Bone marrow (tissue), 2 donors: ENCODE measurements around the gene COL12A1.

ENCODE experiments used
- DNase-seq, 2 donors: peaks; one replicate each; lab custom pipeline; 2025; lab: John Stamatoyannopoulos, UW

COL12A1 gene

DNA sequence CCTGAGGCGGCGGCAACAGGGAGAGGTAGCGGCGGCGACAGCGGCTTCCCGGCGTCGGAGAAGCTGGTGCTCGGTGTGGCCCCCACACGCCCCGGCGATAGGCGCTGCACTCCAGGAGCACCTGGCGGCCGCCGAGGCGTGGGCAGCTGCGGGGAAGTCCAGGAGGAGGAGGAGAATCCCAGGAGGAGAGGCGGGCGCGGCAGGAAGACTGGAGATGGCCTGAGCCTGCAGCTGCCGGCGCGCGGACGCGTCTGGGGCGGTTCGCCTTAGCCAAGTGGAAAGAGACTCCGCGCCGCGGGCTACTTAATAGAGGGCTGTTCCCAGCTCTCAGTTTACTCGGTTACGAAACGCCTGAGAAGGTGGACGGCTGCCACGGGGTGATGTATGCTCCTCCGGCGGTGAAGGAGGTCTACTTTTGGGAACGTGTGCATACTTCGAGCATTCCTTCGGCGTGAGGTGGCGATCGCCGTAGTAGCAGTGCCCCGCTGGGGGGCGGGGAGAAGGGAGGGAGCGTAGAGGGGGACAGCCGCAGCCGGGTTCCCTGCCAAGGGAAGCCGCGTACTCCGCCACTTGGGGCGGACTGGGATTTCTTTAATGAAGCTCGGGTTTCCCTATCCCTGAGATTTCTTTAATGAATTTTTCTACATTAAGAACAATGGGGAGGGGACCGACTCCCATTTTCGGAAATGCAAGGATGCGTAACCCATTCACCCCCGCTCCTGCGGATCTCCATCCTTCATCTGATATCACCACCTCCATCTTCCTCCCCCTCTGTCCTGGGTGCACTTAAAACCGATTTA, at the start of gene COL12A1:
Gene COL12A1, minus strand, starts transcription at position 278 of the 800 bp plus-strand sequence. CDS start 3,261 bp downstream, outside the sequence.
- no peak for DNase-seq

DNA sequence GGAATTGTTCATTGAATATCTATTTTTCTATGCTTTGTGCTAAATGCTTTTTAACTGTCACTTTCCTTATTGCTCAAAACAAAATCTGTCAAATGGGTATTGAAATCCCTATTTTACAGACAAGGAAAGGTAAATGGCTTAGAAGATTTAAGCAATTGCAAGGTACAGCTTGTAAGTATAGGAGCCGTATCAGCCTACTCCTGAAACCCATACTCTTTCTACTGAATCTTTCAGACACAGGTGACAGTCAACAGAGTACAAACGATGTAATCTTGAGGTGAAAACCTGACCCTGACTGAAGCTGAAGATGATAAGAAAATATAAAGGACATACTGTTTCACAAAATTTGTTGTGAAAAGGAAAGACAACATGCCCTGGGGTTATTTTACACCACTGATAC, 44.7 kb upstream of the COL12A1 start:
- no peak for DNase-seq

DNA sequence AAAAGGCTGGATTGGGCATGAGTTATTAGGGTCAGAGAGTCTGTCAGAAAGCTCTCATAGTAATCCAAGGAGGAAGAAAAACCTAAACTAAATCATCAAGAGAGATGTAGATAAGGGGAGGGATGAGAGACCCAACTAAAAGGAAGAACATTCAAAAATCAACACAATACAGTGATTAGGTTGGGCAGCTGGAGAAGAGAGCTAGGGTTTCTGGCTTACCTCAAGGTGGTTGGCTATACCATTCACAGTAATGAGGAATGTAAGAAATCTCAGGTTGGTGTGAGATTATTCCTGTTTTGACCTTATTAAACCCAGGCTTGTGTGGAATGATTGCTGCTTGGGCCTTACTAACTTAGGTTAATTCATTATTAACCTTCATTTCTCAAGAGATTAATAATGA, 44.0 kb upstream of the COL12A1 start:
- DNase-seq, result no peak

DNA sequence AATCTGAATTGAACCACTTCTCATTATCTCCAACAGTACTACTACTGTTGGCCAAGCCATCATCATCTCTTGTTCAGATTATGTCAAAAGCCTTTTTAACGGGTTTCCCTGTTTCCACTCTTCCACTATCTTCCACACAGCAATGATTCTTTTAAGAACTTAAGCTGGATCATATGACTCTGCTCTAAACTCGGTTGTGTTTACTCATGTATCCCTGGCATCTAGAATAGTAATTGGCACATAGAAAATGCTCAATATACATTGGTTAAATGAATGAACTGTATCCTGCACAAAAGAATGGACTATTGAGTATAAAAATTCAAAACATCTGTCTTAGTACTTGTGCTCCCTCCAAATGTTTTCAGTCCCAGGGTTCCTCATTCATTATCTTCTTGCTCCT, 40.5 kb upstream of the COL12A1 start:
- DNase-seq, result no peak

DNA sequence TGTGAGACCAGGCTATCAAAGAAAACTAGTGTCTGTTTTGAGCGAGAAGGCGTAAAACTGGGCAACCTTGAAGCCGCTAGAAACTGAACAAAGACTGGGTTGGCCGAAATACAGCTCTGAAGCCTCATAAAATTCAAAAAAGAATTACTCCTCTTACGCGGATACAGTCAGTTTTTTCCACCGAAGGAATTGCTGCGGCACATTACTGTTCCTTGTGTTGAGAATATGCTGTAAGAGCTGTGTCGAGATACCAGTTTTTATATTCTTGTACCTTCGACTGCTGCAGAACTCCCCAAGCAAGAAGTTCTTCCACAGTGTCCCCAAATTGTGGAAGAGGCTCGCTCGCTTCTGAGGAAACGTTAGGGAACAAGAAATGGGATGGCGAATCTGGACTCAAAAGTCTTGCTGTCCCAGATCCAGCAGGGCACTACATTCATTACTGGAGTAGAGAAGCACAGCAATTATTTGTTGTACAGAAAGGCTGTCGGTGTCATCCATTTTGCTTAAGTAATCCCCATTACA, 38.3 kb upstream of the COL12A1 start:
- DNase-seq, result no peak

DNA sequence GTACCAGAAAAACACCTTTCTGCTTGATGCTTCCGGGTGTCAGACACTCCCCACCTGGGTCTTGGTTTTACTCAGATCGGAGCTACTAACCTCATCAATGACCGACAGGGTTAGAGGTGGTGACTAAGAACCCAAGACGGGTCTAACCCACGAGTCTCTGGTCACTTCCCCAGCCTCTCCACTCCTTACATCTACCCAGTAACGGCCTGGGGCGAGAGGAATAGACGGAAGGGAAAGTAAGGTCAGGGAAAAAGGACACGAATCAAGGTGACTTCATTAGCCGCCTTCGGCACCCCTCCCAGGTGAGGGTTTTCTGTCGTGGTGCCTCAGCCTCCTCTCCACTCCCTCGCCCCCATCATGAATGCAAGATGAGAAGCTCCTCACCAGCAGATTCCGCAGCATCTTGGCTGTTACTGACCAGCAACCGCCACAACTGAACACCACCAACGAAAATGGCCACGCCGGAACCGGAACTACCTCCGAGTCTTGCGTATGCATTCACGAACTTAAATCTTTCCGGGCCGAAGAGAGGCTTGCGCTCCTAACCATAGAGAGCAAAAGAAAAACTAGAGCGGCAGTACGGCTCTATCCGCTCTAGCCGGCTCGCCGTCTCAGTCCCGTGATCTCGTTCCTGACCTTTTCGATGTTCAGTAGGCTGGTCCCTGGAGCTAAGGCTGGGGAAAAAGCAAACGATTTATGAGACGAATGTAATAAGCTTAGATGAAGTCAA, 37.6 kb upstream of the COL12A1 start, which contains the start of gene COX7A2:
Gene COX7A2, minus strand, starts transcription at position 469 of the 730 bp plus-strand sequence. Its CDS starts 67 bp downstream, at position 402.
- peak; percentile 64 to 97 for DNase-seq

DNA sequence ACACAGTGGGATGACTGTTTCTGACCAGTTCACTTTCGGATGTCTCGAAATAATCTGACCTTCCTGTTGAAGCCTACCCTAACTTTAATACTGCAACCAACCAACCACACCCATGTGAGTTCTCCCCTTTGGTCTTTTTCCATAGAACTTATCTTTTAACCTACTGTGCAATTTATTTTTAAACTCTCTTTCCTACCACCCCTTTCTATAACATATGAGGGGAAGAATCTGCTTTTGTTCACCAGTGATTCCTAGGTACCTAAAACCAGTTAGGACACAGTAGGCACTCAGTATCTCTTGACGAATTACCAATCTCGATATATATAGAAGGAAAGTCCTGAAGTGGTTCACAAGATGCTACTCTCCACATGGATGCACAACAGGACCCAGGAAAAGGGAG, 30.8 kb upstream of the COL12A1 start:
- DNase-seq, result no peak

DNA sequence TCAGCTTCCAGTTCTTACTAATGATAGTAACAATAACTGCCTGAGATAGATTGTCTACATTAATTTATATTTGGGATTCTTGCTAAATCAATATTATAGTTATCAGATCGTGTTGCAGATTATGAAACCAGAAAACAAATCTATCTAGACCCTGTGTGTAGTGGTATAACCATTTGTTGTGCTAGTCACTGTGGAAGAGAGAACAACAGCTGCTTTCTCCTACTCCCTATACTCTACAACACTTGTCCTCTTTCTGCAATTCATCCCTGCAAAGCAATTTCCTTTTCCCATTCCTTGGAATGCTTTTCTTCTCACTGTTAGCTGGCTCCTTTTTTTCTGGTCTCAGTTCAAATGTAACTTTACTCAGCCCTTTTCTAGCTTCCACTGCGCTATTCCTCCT, 29.4 kb upstream of the COL12A1 start:
- no peak for DNase-seq

DNA sequence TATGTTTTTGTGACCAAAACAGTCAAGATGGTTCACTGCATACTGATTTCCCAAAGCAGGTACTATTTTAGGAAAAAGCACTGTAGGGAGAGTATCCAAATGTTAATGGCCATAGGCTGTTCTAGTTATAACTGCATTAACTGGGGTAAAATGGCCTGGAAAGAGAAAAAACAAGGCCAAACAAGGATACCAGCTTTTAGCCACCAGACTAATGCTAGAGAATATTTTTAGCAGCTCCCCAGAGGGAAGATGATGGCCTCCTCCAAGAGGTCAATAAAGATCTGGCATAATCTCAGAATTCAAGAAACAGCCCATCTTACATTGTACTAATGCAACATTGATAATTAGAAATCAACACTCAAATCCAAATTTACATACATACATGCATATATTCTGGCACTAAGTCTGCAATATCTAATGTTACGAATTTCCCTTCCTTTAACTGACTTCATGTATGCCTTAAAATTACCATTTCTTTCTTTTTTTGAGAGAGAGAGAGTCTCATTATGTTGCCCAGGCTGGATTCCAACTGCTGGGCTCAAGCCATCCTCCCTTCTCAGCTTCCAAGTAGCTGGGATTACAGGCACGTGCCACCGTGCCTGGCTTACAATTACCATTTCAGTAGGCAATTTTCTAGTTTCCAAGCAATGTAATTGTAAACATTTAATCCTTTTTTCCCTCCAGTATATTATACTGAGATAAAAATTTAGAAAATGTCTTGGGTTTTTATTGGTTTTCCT, 28.4 kb upstream of the COL12A1 start:
- no peak for DNase-seq

DNA sequence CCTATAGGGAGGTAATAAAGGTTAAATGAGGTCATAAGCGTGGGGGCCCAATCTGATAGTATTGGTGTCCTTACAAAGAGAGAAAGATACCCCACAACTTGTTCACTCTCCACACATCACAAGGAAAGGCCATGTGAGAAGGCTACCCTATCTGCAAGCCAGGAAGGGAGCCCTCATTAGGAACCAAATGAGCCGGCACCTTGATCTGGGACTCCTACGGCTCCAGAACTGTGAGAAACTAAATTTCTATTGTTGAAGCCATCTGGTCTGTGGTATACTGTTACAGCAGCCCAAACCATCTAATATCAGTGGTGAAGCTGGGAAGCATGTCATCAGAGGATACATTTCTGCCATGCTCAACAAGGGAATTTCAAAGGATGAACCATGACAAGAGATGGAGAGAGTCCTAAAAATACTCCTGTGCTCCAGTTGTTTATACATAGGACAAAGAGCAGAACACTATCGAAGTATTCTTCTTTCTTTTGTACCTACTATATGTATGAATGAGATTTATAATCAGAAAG, 27.3 kb upstream of the COL12A1 start:
- DNase-seq, result no peak

DNA sequence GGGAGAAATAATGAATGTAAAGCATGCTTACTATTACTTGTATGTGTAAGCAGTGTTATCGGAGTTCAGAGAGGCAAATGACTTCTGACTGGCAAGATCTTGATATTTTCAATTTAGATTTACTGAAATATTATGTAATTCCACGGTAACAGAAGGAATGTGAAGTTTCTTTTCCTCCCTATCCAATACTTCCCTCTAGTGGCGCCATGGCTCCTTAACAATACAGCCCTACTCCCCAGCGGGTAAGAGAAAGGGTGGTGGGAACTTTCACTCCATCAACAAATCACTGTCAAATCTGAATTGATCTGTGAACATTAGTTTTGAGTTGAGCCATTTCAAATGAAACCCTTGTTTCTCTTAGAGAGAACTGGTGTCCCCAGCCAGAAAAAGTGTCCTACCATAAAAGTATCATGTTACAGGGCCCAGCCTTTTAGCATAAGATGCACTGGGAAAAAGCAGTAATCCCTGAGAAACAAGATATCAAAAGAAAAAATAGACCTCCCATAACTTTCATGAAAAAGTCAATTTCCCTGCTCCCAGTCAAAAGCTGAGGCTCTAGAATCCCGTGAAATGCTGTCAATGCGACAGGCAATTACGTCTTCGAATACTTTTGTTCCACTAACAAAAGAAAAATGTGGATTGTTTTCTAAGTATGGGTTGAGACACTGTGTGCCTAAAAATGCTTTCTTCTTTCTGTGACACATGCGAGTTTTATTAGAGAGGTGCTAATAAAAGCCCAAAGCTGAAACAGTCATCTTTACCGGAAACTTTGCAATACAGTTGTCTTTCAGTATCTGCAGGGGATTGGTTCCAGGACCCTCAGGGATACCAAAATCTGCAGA, 24.9 kb upstream of the COL12A1 start:
- DNase-seq, result no peak

DNA sequence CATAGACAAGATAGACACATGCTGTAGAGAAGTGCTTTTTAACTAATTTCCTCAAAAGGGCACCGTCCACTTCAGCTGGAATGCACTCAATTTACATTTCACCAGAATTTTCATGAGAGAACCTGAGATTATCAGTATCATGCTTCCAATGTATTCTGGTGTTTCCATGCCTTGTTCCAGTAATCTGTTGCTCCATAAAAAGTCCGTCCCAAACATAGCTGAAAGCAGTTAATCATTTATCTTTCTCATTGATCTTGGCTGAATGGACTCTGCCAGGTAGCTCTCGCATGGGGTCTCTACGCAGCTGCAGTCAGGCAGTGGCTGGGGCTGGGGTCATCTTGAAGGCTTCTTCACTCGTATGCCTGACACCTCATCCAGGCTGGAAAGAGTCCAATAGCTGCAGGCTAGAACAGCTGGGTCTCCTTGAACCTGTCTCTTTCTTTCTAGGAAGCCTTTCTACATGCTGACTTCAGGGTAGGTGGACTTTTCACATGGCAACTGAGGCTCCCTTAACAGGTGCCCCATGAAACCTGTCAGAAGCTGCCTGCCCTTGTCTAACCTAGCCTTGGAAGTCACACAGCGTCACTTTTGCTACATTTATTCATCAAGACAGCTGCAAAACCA, 18.6 kb upstream of the COL12A1 start:
- no peak for DNase-seq

DNA sequence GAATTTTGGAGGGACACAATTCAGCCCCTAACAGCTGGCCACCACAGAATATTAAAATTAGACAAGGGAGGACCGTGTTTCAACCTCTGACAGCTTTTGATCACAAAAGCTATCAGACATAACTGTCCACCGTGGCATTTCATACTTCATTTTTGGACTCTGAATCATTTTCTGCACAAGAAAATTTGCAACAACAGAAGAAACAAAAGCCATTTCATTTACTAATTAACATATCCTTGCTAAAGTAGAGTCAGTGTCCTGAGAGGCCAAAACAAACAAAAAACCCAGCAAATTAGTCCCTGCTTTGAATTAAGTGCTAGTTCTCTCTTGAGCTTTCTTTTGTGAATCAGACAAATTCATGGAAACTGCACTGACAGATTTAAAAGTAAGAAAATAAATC, 17.6 kb upstream of the COL12A1 start:
- DNase-seq, result no peak

DNA sequence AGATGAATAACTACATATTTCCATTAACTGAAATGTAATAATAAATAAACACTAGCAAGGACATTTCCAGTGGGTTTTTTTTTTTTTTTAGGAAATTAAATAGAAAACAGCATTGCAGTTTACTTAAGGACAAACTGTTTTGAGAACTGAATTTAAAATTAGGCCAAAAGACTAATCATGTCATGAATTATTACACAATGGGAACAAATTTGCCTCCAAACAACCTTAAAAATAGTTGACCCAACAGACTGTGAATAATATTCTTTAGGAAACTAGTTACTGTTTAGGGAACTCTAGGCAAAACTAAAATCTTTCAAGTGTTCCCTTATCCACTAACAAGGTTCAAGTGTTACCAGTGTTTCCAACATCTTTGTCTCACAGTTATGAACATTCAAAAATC, 16.4 kb upstream of the COL12A1 start:
- no peak for DNase-seq

DNA sequence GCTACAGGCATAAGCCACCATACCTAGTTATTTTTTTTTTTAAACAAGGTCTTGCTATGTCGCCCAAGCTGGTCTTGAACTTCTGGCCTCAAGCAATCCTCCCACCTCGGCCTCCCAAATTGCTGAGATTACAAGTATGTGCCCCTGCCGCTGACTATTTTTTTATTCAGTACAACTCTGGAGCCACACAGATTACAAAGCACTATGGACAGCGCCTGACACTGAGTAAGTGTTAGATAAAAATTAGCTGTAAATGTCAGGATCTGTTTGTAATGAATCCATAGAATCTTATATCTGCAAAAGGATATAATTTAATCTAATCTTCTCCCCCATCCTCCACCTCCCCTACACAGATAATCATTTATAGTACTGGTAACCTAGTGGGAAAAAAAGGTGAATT, 15.3 kb upstream of the COL12A1 start:
- no peak for DNase-seq

DNA sequence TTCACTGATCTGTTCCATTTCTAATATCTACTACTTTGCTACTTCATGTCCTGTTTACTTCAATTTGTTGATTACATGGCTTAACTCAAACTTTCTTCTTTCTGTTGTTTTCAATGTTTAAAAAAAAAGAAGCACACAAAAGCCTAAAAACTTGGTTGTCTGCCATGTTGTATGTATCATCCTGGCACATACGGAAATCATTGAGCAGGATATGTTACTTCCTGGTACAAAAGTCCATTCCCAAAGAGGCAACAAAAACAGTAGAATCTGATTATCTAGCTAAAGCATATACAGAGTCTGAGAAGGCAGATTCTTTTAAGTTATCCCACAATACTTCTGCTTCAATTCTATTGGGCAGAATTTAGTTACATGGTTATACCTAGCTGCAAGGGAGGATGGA, 14.5 kb upstream of the COL12A1 start:
- DNase-seq, result no peak

DNA sequence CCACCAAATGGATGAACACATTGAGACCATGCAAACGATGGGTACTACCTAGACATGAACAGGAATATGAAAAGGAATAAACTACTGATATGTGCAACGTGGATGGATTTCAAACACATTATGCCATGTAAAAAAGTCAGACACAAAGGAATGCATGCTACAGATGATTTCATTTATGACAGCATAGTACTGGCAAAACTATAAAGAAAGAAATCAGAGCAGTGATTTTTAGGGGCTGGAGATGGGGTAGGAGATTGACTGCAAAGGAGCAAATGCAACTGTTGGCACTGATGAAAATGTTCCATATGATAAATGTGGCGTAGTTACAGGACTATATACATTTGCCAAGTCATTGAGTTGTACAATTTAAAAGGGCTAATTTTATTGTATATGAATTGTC, 13.4 kb upstream of the COL12A1 start:
- no peak for DNase-seq

DNA sequence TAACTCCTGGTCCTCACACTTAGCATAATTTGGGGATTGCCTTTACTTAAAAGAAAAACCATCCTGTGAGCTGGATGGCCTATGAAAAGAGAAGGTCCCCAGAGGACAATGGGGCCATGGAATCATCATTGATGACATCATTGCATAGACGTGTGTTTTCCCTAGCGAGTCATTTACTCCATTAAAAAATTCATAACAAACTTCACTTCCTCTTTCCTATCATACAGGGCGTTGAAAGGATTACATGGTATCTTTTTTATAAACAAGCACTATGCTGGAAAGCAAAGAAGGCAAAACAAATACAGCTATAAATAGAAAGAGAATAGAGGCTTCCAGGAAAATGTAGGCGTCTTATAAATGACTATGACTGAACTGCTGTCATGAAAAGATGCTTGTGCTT, 11.3 kb upstream of the COL12A1 start:
- no peak for DNase-seq

DNA sequence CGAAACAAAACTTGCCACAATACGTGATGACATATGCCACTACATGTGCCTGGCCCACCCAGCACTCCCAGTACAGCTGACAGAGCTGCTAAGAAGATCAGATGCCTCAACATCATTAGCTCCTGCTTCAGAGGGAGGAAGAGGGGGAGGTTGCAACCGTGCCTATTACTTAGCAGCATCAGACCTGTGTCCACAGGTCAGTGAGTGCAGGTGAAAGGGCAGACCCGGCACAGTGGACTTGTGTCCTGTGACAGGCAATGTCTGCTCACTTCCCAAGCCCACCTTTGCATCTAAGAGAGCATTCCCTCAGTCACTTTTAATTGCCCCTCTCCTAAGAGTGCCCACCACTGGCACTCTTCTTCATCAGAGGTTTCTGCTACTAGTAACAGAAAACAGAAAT, 9.4 kb upstream of the COL12A1 start:
- DNase-seq, result no peak

DNA sequence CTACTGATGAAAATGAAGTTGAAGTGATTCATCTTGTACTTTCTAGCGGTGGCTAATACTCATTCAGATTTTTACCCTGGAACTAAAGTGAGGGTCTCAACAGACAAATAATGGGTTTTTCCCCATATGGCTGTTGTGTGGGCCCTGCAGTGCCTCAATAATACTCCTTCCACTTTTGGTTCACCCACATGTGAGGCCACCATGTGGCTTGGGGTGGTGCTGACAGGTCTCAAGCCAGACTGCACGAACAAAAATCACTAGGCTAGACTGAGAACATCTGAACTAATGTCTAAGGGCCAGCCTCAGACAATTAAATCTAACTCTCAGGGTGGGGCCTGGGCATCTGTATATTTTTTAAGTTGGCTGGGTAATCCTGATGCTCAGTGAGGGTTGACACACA, 7.9 kb upstream of the COL12A1 start:
- DNase-seq, result no peak

DNA sequence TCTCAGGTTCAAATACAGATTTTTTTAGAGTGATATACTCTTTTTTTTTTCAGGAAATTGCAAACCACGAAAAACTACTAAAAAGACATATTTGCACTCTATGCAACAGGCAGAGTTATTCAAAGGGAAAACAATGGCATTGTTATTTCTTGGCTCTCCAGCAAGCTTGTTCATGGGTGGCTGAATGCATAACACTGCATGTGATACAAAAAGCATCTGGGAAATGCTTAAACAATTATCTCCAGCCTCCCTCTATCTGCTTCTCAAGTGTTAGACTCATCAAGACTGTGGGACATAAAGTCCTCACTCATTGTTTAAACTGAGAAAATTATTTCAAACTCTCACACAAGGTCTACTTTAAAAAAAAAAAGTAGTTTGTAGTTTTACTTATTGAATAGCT, 7.3 kb upstream of the COL12A1 start:
- no peak for DNase-seq
